Activated T-cell treated with anti-CD3 and anti-CD28 coated beads, Interleukin-2, amount 50 U/mL, for 72 hours (primary cell): ENCODE results near the gene CCDC77. TPM values are rescaled to one million over a fixed set of nuclear protein-coding genes. Genes with fewer than 3 reads are reported as not detected.
A peak's percentile ranks its signal among the peaks of the same experiment; 100 is the strongest.
"Not testable (repeated sequence)": the region's sequence is repeated elsewhere in the genome, so short reads cannot be mapped to it uniquely, and the experiment has no call there.

Source experiments
- ATAC-seq, 2 donors: fragments of 150-1000 bp; cut with Tn5 transposase; replicated peaks in 1 of 2; 2 replicates each; pipeline ENCODE4 v1.10.0; 2021; ENCODE audit warnings: moderate library complexity in 2 of 2, mild to moderate bottlenecking in 1 of 2
- DNase-seq, 2 donors: peaks; one replicate each; pipeline ENCODE4 v3.0.0; 2021 to 2022; ENCODE audit warnings: mixed read lengths in 1 of 2
- H3K27ac Mint-ChIP-seq: one replicate; pipeline ENCODE4 v1.8.0; 2022; ENCODE audit warnings: mild to moderate bottlenecking, moderate library complexity, mixed read lengths
- H3K27me3 Mint-ChIP-seq: one replicate; pipeline ENCODE4 v1.8.0; 2022; ENCODE audit warnings: low read depth, mixed read lengths
- H3K36me3 Mint-ChIP-seq, 2 donors: one replicate each; pipeline ENCODE4 v1.8.0; 2022; ENCODE audit warnings: mixed read lengths in 2 of 2, mild to moderate bottlenecking in 1 of 2; ENCODE audit not compliant: insufficient read depth in 2 of 2
- H3K4me1 Mint-ChIP-seq: one replicate; pipeline ENCODE4 v1.8.0; 2022; ENCODE audit warnings: low read depth, mixed read lengths
- H3K4me3 Mint-ChIP-seq, 2 donors: one replicate each; pipeline ENCODE4 v1.8.0; 2022; ENCODE audit warnings: mild to moderate bottlenecking in 2 of 2, mixed read lengths in 2 of 2, moderate library complexity in 2 of 2
- H3K9me3 Mint-ChIP-seq, 2 donors: one replicate each; pipeline ENCODE4 v1.8.0; 2022; ENCODE audit warnings: mixed read lengths in 2 of 2
- total RNA-seq, 2 donors: library from RNA; stranded (reverse); gene quantifications; one replicate each; pipeline ENCODE4 v1.2.3, GENCODE V29; 2022

Gene CCDC77
- 10 to 100 TPM; 11.2 to 18.9 TPM for total RNA-seq

DNA sequence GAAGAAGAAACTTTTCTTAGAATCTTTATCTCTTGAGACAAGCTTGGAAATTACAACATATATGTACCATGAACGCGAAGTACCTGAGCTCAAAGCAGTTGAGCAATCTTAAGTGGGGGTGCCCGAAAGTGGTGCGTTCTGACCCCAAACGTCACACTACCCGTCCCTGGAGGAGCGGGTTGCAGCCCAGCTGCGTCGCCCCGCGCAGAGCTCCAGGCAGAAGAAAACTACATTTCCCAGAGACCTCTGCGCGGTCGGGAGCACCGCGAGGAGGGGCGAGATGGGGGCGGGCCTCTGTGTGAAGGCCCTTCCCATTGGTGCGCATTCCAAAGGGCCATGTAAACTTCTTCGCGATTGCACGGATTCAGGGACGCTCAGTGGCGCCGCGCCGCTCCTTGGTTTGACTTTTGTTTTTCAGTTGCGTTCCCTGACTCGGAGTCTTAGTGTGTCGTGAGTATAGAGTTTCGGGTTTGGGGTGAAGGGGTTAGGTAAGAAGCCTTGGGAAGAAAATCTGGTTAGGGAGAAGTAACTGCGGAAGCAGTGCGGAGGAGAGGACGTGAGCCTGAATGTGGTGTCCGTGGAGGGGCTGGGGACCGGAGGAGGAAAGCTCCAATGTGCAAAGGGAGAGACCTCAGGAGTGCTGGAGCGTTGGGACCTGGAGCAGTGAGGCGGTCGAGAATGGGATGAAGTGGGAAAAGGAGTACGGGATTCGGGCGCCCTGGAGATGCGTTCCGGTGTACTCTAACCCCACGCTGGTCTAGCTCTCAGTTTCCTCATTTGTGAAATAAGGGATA, at the start of gene CCDC77:
Gene CCDC77 (plus strand): TSS at position 410 of the 794 bp plus-strand sequence. CDS start 7,740 bp downstream, outside the sequence.
- H3K9me3 Mint-ChIP-seq: no peaks in the 10 kb centered on the region
- no peak within 1 kb of the TSS for H3K4me3 Mint-ChIP-seq
- ATAC-seq (peak; percentile 99), DNase-seq (peak; percentile 94 to 96)
- H3K27ac Mint-ChIP-seq: no peak within 1 kb of the TSS
- peaks cover 5% of the 10 kb centered on the region for H3K4me1 Mint-ChIP-seq
- no peaks in the 10 kb centered on the region for H3K27me3 Mint-ChIP-seq
- H3K36me3 Mint-ChIP-seq: no peaks in the 10 kb centered on the region

DNA sequence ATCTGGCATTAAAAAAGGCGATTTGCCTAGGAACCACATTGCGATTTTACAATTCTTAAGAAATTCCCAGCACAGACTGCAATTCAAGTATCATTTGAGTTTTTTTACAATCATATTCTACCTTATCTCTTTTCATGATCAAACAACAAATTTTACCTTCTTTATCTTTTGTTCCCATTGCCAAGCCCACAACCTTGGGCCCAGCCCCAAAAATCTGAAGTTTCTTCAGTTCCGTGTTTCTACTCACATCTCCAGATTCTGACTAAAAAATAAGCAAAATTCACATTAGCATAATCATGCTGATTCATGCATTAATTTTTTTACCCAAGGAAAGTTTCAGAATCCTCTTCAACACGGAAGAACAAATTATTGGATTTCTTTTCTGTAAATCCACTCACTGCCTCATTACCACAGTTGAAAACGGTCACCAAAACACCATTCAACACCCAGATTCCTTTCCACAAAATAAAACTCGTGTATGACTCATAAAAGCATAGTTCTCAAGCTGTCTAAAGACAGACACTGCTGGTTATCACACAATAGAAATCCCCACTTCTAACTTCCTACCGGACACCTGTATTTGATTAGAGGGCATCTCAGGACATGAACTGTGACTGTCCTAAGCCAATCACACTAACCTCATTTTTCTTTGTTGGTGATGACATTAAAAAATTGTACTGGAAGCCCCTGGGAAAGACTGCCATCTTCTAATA, 45.0 kb upstream of the CCDC77 start:
- Mint-ChIP-seq H3K4me3 (no peak overlapping the region), H3K4me1 (peaks cover 8% of the 10 kb centered on the region), H3K36me3 (peaks cover 19 to 39% of the 10 kb centered on the region in 2 donors), H3K27ac (peak overlapping the region; percentile 89), H3K9me3 (no peaks in the 10 kb centered on the region), H3K27me3 (no peaks in the 10 kb centered on the region)
- no peak for DNase-seq
- no peak for ATAC-seq

DNA sequence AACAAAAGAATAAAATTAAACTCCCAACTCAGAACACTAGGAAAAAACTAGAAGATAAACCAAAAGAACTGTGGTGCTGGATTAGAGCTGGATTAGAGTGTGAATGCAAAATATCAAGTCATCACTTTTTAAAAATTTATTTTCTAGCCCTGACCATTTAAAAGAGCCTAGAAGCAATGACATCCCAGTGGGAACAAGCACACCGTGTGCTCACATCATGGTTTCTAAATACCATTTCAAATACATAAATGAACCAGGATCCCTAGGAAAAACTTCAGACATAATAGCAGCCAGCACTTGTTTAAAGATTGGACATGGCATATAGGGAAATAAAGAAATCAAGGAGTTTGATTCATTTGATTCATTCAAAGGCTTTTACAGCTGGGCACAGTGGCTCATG, 42.4 kb upstream of the CCDC77 start:
- Mint-ChIP-seq H3K9me3 (no peaks in the 10 kb centered on the region), H3K4me3 (no peak overlapping the region), H3K27ac (no peak overlapping the region), H3K36me3 (peaks cover 19 to 45% of the 10 kb centered on the region in 2 donors), H3K27me3 (no peaks in the 10 kb centered on the region), H3K4me1 (peaks cover 8% of the 10 kb centered on the region)
- DNase-seq: no peak
- ATAC-seq: no peak

DNA sequence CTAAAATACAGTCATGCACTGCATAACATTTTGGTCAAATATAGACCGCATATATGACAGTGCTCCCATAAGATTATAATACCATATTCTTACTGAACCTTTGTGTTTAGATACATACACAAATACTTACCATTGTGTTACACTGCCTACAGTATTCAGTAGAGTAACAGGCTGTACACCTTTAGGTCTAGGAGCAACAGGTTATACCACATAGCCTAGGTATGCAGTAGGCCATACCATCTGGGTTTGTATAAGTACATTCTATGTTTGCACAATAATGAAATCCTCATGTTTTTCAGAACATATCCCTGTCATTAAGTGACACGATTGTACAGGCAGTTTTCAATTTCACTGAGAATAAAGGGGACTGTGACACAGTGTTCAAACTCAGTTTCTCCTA, 34.6 kb upstream of the CCDC77 start:
- no peak overlapping the region for H3K4me3 Mint-ChIP-seq
- H3K9me3 Mint-ChIP-seq: no peaks in the 10 kb centered on the region

DNA sequence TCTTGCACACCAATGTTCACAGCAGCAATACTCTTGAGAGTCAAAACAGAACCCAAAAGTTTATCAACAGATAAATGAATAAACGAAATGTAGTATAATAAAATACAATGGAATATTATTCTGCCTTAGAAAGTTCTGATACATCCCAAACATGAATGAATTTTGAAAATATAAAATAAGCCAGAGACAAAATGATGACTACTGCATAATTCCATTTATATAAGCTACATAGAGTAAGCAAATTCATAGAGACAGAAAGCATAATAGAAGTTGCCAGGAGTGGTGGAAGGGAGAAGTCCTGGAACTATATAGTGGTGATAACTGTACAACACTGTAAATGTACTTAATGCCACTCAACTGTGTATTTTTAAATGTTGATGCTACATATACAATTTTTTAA, 33.5 kb upstream of the CCDC77 start:
- ATAC-seq (no peak), DNase-seq (no peak)
- Mint-ChIP-seq H3K4me1 (no peaks in the 10 kb centered on the region), H3K36me3 (peaks cover 20 to 60% of the 10 kb centered on the region in 2 donors), H3K4me3 (no peak overlapping the region), H3K27ac (peak overlapping the region; percentile 90), H3K27me3 (no peaks in the 10 kb centered on the region), H3K9me3 (peaks cover 1 to 3% of the 10 kb centered on the region in 2 donors)

More for the DNA sequence above, 34.6 kb upstream of the CCDC77 start:
- no peak for ATAC-seq
- peaks cover 20 to 61% of the 10 kb centered on the region in 2 donors for H3K36me3 Mint-ChIP-seq
- no peaks in the 10 kb centered on the region for H3K27me3 Mint-ChIP-seq
- DNase-seq: no peak
- H3K27ac Mint-ChIP-seq: peak overlapping the region; percentile 57
- H3K4me1 Mint-ChIP-seq: no peaks in the 10 kb centered on the region

DNA sequence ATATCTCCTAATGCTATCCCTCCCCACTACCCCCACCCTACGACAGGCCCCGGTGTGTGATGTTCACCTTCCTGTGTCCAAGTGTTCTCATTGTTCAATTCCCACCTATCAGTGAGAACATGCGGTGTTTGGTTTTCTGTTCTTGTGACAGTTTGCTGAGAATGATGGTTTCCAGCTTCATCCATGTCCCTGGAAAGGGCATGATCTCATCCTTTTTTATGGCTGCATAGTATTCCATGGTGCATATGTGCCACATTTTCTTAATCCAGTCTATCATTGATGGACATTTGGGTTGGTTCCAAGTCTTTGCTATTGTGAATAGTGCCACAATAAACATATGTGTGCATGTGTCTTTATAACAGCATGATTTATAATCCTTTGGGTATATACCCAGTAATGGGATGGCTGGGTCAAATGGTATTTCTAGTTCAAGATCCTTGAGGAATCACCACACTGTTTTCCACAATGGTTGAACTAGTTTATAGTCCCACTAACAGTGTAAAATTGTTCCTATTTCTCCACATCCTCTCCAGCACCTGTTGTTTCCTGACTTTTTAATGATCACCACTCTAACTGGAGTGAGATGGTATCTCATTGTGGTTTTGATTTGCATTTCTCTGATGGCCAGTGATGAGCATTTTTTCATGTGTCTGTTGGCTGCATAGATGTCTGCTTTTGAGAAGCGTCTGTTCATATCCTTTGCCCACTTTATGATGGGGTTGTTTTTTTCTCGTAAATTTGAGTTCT, 30.5 kb upstream of the CCDC77 start:
- H3K27ac Mint-ChIP-seq, H3K4me3 Mint-ChIP-seq, ATAC-seq, H3K27me3 Mint-ChIP-seq, DNase-seq, H3K4me1 Mint-ChIP-seq: not testable (repeated sequence)
- H3K9me3 Mint-ChIP-seq: peaks cover 10% of the 10 kb centered on the region in 2 donors
- peaks cover 28 to 64% of the 10 kb centered on the region in 2 donors for H3K36me3 Mint-ChIP-seq

DNA sequence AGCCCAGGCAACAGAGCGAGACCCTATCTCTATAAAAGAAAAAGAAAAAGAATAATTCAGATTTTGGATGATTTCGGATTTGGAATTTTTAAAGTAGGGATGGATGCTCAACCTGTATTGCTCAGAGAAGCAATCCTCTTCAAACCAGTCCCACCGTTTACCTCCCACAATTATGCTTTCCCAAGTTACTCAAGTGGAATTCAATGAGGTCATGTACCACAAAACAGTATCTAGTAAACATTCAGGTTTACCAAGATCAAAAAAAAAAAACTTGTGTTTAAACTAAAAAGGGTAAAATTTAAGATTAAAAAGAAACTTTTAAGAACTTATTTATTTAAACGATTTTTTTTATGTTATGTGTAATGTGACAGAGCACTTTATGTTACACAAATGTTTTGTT, 14.8 kb upstream of the CCDC77 start:
- ATAC-seq (no peak), DNase-seq (no peak)
- H3K4me1 Mint-ChIP-seq: peaks cover 42% of the 10 kb centered on the region
- H3K36me3 Mint-ChIP-seq: peaks cover 14 to 22% of the 10 kb centered on the region in 2 donors
- H3K27me3 Mint-ChIP-seq: no peaks in the 10 kb centered on the region
- H3K4me3 Mint-ChIP-seq: peak overlapping the region; percentile 93 to 98
- no peaks in the 10 kb centered on the region for H3K9me3 Mint-ChIP-seq
- H3K27ac Mint-ChIP-seq: peak overlapping the region; percentile 28

DNA sequence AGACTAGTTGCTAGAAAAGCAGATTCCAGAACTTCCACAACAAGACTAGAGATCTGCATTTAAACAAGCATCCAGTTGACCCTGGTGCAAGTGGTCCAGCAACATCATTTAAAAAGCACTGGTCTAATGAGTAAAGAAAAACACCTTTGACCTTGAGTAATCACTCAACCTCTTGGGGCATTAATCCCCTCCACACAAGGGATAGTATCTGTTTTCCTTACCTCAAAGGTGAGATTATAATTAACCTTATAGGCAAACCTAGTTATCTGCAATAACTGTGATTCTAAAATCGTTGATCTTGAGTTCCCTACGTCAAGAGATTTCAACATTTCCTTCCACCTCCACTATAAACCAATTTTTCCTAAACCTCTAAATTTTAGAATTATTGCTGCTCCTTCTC, 13.4 kb upstream of the CCDC77 start:
- DNase-seq (no peak), ATAC-seq (no peak)
- Mint-ChIP-seq H3K4me1 (peaks cover 42% of the 10 kb centered on the region), H3K9me3 (no peaks in the 10 kb centered on the region), H3K27me3 (no peaks in the 10 kb centered on the region), H3K36me3 (peaks cover 14 to 19% of the 10 kb centered on the region in 2 donors), H3K4me3 (peak overlapping the region; percentile 97 to 98), H3K27ac (peak overlapping the region; percentile 90)

DNA sequence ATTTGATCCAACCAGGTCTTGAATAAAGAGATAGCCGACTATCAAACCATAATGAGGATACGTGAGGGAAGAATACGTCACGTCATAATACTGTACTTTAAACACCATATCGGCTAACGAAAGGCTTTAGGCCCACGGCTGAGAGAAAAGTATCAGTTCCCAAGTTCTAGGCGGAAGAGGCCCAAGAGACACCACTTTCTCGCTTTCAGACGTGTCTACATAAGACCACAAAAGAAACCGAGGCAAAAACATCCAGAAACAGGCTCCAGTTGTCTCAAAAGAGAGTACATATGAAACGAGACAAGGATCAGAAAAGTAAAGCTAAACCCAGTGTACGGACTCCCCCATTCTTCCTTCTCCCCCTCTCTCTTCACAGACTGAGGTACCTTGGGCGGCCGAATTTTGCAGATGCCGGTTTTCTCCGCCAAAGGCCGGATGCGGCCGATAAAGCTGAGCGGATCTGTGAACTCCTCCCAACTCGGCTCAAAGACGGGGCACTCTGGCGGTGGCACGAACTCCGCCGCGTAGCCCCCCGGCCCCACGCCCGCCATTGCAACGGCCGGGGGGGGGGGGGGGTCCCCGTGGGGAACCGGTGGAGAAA, 12.8 kb upstream of the CCDC77 start:
- Mint-ChIP-seq H3K27me3 (no peaks in the 10 kb centered on the region), H3K36me3 (peaks cover 14 to 15% of the 10 kb centered on the region in 2 donors), H3K27ac (peak overlapping the region; percentile 90), H3K4me1 (peaks cover 42% of the 10 kb centered on the region), H3K4me3 (peak overlapping the region; percentile 97 to 98), H3K9me3 (no peaks in the 10 kb centered on the region)
- peak; percentile 32 to 44 for ATAC-seq
- peak; percentile 52 to 59 for DNase-seq

DNA sequence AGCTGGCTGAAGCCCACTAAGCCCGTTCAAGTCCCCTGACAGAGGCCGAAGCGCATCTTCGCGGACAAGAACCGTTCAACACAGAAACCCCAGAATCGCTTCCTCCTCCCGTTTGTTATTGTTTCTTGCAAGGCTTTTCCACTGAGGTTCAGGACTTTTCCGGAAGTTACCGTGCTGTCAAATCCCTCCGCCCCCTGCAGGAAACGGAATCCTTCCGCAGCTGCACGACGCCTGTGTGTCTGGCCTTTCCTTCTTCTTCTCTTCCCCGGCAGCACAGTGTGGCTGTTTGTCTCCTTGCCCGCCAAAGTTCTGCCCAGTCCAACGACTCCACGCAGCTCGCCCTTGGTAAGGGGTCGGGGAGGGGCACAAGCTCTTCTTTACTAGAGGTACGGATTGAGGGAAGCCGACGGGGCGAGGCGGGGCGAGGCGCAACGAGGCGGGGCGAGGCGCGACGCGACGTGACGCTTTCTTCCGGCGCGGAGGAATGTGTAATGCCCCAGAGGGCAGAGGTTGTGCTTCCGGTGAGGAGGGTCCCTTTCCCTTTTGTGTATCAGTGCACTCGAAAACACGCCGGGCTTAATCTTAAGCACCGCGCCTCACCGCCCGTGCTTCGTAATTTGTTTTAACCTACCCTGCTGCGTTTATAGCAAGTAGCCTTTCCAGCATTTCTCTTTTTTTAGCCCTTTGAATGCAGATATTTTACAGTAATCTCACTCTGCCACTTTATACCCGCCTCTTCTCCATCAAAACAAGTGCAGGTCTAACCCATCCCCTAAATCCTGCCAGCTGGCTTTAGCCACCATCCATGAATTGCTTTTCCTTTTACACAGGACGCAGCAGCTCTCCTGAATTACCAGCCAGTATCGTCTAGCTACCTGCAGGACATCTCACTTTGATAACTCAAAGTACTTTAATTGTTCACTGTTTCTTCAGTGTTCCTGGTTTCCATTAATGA, 12.0 kb upstream of the CCDC77 start, which contains the start of gene KDM5A:
Gene KDM5A (minus strand): TSS at position 179 of the 955 bp plus-strand sequence. CDS start 229 bp downstream, outside the sequence.
- H3K4me1 Mint-ChIP-seq: peaks cover 36% of the 10 kb centered on the region
- no peaks in the 10 kb centered on the region for H3K27me3 Mint-ChIP-seq
- DNase-seq (peak; percentile 89 to 93), ATAC-seq (peak; percentile 98)
- peak within 1 kb of the TSS; percentile 90 for H3K27ac Mint-ChIP-seq
- H3K36me3 Mint-ChIP-seq: peaks cover 11 to 12% of the 10 kb centered on the region in 2 donors
- no peaks in the 10 kb centered on the region for H3K9me3 Mint-ChIP-seq
- H3K4me3 Mint-ChIP-seq: peak within 1 kb of the TSS; percentile 97 to 98

DNA sequence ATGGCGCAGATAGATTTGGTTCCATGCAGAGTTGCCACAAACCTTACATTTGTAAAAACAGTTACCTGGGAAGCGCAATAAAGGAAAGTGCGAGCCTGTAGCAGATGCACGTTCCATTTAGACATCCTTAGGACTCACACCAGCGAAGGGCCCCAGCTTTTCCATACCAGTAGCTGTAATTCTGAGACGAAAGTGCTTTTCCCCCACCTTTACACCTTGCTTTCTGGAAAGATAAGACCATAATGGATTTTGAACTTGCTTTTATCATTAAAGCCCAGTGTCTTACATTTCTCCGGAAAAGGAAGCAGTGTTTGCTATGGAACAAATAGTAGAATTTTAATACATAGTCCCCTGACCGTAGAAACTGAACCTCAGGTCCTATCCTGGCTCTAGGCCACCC, 616 bp upstream of the CCDC77 start:
- Mint-ChIP-seq H3K9me3 (no peaks in the 10 kb centered on the region), H3K36me3 (no peaks in the 10 kb centered on the region), H3K27me3 (no peaks in the 10 kb centered on the region), H3K4me1 (peaks cover 5% of the 10 kb centered on the region), H3K4me3 (no peak overlapping the region), H3K27ac (no peak overlapping the region)
- DNase-seq (no peak), ATAC-seq (no peak)

DNA sequence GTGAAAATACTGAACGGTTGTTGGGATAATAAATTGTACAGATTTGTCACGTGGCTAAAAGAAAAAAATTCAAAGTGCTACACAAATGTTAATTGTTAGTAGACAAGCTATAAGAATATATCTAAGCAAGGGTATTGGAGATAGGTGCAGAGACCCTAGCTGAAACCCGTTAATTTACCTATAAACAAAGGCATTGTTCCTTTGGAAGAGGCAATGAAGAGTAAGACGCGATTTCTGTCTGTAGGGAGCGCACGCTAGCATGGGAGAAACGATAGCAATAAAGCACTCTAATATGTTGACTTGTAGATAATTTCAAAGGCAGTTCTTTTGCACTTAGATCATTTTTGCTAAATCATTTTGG, 565 bp downstream of the CCDC77 start:
- no peaks in the 10 kb centered on the region for H3K9me3 Mint-ChIP-seq
- no peak overlapping the region for H3K4me3 Mint-ChIP-seq
- no peaks in the 10 kb centered on the region for H3K36me3 Mint-ChIP-seq
- ATAC-seq: no peak
- H3K4me1 Mint-ChIP-seq: peaks cover 5% of the 10 kb centered on the region
- peak; percentile 9 to 11 for DNase-seq
- H3K27me3 Mint-ChIP-seq: no peaks in the 10 kb centered on the region
- H3K27ac Mint-ChIP-seq: no peak overlapping the region
